B cell (primary cell): Measurements from ENCODE around the gene EPRS1. TPM values are rescaled to one million over a fixed set of nuclear protein-coding genes. Genes with fewer than 3 reads are reported as not detected.

Experiments
- ATAC-seq: fragments of 200-7000 bp; cut with Tn5 transposase; one replicate; pipeline ENCODE4 v1.10.0; 2021; ENCODE audit warnings: low read depth, mild to moderate bottlenecking, moderate number of reproducible peaks, moderate library complexity
- CTCF ChIA-PET: fragments of 350-600 bp; sonication (Branson Sonifier 250); formaldehyde crosslinking; loops from one replicate; lab custom pipeline; 2021; ENCODE audit warnings: antibody characterized with exemption, inconsistent platforms; lab: Charles Lee
- POLR2A ChIA-PET: fragments of 350-600 bp; sonication (Branson Sonifier 250); formaldehyde crosslinking; loops from one replicate; lab custom pipeline; 2021; ENCODE audit warnings: antibody characterized with exemption; lab: Charles Lee
- DNase-seq: peaks from one replicate; pipeline ENCODE4 v3.0.0; 2013
- H2AFZ ChIP-seq: 2 replicates; pipeline ENCODE4 v1.6.1; 2012; ENCODE audit warnings: mild to moderate bottlenecking, low read depth, low read length; ENCODE audit not compliant: insufficient read depth, poor library complexity, severe bottlenecking
- H3K27ac ChIP-seq, 2 donors: 1 replicate in 1 of 2; 2 replicates in 1 of 2; pipeline ENCODE4 v1.5.1; 2012 to 2013; ENCODE audit warnings: low read length in 2 of 2, mild to moderate bottlenecking in 2 of 2, moderate library complexity in 1 of 2
- H3K27me3 ChIP-seq, 4 experiments: fragments of 200-600 bp in 1 of 4; sonication (generic) in 1 of 4; replicated peaks in 1 of 4; 1 replicate in 2 of 4; 2 replicates in 2 of 4; pipeline versions ENCODE4 v1.6.1 to v1.7.0; 2013 to 2016; ENCODE audit warnings: low read length in 3 of 4, mild to moderate bottlenecking in 2 of 4, mixed read lengths in 1 of 4, moderate library complexity in 1 of 4; ENCODE audit not compliant: insufficient read depth in 4 of 4, control insufficient read depth in 3 of 4; ENCODE audit errors: control extremely low read depth in 1 of 4
- H3K36me3 ChIP-seq, 2 experiments: replicated peaks in 1 of 2; 1 replicate in 1 of 2; 2 replicates in 1 of 2; pipeline versions ENCODE4 v1.6.1 to v1.7.1; 2013; ENCODE audit warnings: low read length in 1 of 2; ENCODE audit not compliant: insufficient read depth in 2 of 2, control insufficient read depth in 1 of 2; ENCODE audit errors: control extremely low read depth in 1 of 2, extremely low read depth in 1 of 2
- H3K4me1 ChIP-seq, 2 donors: fragments of 200-600 bp in 1 of 2; sonication (generic) in 1 of 2; 1 replicate in 1 of 2; 2 replicates in 1 of 2; pipeline versions ENCODE4 v1.5.1 to v1.6.1; 2013 to 2017; ENCODE audit warnings: low read length in 2 of 2; ENCODE audit not compliant: control insufficient read depth in 2 of 2, insufficient read depth in 2 of 2
- H3K4me2 ChIP-seq: replicated peaks from 2 replicates; pipeline ENCODE3; 2012; ENCODE audit warnings: mild to moderate bottlenecking, low read depth, low read length; ENCODE audit not compliant: poor library complexity, severe bottlenecking
- H3K4me3 ChIP-seq, 5 experiments: fragments of 200-600 bp in 1 of 5; sonication (generic) in 1 of 5; 1 replicate in 3 of 5; 2 replicates in 2 of 5; pipeline versions ENCODE4 v1.5.1 to v1.7.0; 2011 to 2016; ENCODE audit warnings: low read length in 4 of 5, mild to moderate bottlenecking in 4 of 5, low read depth in 2 of 5, control low read depth in 1 of 5, moderate library complexity in 1 of 5; ENCODE audit not compliant: insufficient read depth in 1 of 5; ENCODE audit errors: control extremely low read depth in 1 of 5, extremely low read depth in 1 of 5
- H3K79me2 ChIP-seq: fragments of 200-600 bp; sonication (generic); one replicate; pipeline ENCODE4 v1.6.0; 2016; ENCODE audit warnings: low read length; ENCODE audit not compliant: control insufficient read depth, insufficient read depth
- H3K9ac ChIP-seq: fragments of 200-600 bp; sonication (generic); 2 replicates; pipeline ENCODE4 v1.6.1; 2017; ENCODE audit warnings: mild to moderate bottlenecking, low read length, moderate library complexity
- H3K9me3 ChIP-seq, 3 donors: one replicate each; pipeline versions ENCODE4 v1.6.1 to v1.7.1; 2013; ENCODE audit warnings: low read length in 2 of 3; ENCODE audit not compliant: control insufficient read depth in 2 of 3, insufficient read depth in 1 of 3; ENCODE audit errors: control extremely low read depth in 1 of 3
- H4K20me1 ChIP-seq: 2 replicates; pipeline ENCODE4 v1.6.0; 2012; ENCODE audit warnings: mild to moderate bottlenecking, low read length; ENCODE audit not compliant: insufficient read depth, control insufficient read depth, poor library complexity, severe bottlenecking
- H3K27ac Mint-ChIP-seq: one replicate; pipeline ENCODE4 v1.8.0; 2021; ENCODE audit warnings: mixed read lengths
- H3K27me3 Mint-ChIP-seq: one replicate; pipeline ENCODE4 v1.8.0; 2021; ENCODE audit warnings: mixed read lengths
- H3K4me1 Mint-ChIP-seq: one replicate; pipeline ENCODE4 v1.8.0; 2021; ENCODE audit warnings: mixed read lengths
- H3K4me3 Mint-ChIP-seq: one replicate; pipeline ENCODE4 v1.8.0; 2021; ENCODE audit warnings: mixed read lengths
- H3K9me3 Mint-ChIP-seq: one replicate; pipeline ENCODE4 v1.8.0; 2022; ENCODE audit warnings: mixed read lengths; ENCODE audit not compliant: insufficient read depth
- CTCF ChIP-seq: fragments of 200-600 bp; IDR thresholded peaks from one replicate; pipeline ENCODE4 v1.8.0; 2022; ENCODE audit warnings: antibody characterized with exemption, mild to moderate bottlenecking
- EZH2 ChIP-seq: IDR thresholded peaks from 2 replicates; pipeline ENCODE4 v1.6.1; 2012; ENCODE audit warnings: borderline replicate concordance, low read depth, mild to moderate bottlenecking, moderate library complexity, low read length; ENCODE audit not compliant: insufficient read depth, poor library complexity, severe bottlenecking
- WGBS: methylation state at CpG from one replicate; pipeline ENCODE4 v1.1.5; 2013; ENCODE audit warnings: missing lambda C conversion rate; ENCODE audit not compliant: insufficient coverage; 5-methylcytosine and 5-hydroxymethylcytosine counted together
- intact Hi-C: fragments of 100-400 bp; cut with micrococcal nuclease; formaldehyde crosslinking; loops from one replicate; pipeline ENCODE4 v1.10.0; 2022
- polyA plus RNA-seq: library from polyadenylated mRNA; depleted of rRNA; stranded (reverse); fragments of >200 nt; gene quantifications from 2 replicates; pipeline ENCODE4 v1.2.3, GENCODE V29; 2012
- total RNA-seq, 2 donors: library from RNA; stranded (reverse); fragments of 120-200 nt in 1 of 2; gene quantifications; 1 replicate in 1 of 2; 2 replicates in 1 of 2; pipeline versions ENCODE4 v1.2.3 to v1.2.4, GENCODE V29; 2013 to 2022

EPRS1 gene
- total and polyA plus RNA-seq, 2 donors (not counting 1 experiment from before 2014, with no cell fraction given) = 17.3 to 61.7 TPM

- H3K36me3 ChIP-seq = peaks cover 21 to 55% of the 10 kb centered on the region in 2 experiments
- no peak overlapping the region for H3K27ac ChIP-seq
- ChIA-PET CTCF (no interaction called here), POLR2A (no interaction called here)
- intact Hi-C loops = no loop called here
- Mint-ChIP-seq H3K27ac (no peak overlapping the region), H3K9me3 (no peaks in the 10 kb centered on the region), H3K27me3 (no peaks in the 10 kb centered on the region), H3K4me3 (no peak overlapping the region), H3K4me1 (no peaks in the 10 kb centered on the region)
- TF ChIP-seq EZH2 = no peak
- TF ChIP-seq CTCF = no peak
- no peak overlapping the region for H3K4me3 ChIP-seq
- no peak for ATAC-seq
- no peak overlapping the region for H3K9ac ChIP-seq
- WGBS = 100% methylated on average over 1 of the region's 3 CpGs
- no peaks in the 10 kb centered on the region for H3K4me1 ChIP-seq
- no peak overlapping the region for H2AFZ ChIP-seq
- H4K20me1 ChIP-seq = no peaks in the 10 kb centered on the region
- no peak overlapping the region for H3K4me2 ChIP-seq
- H3K27me3 ChIP-seq = no peaks in the 10 kb centered on the region
- DNase-seq = no peak
- H3K79me2 ChIP-seq = no peaks in the 10 kb centered on the region
- no peaks in the 10 kb centered on the region for H3K9me3 ChIP-seq
Observed at GRCh38 chr1:220067269-220068204, 21.2 kb upstream of the EPRS1 start.

- H3K27ac Mint-ChIP-seq = no peak overlapping the region
- no peaks in the 10 kb centered on the region for H4K20me1 ChIP-seq
- no peaks in the 10 kb centered on the region for H3K9me3 ChIP-seq
- no peak for ATAC-seq
- WGBS = no CpG with 5 or more reads among the region's 6 CpGs
- H3K27ac ChIP-seq = no peak overlapping the region
- no peaks in the 10 kb centered on the region for H3K9me3 Mint-ChIP-seq
- H3K4me3 Mint-ChIP-seq = no peak overlapping the region
- intact Hi-C loops = no loop called here
- no peaks in the 10 kb centered on the region for H3K4me1 ChIP-seq
- H3K9ac ChIP-seq = no peak overlapping the region
- no peak for TF ChIP-seq EZH2
- TF ChIP-seq CTCF = no peak
- no peaks in the 10 kb centered on the region for H3K27me3 Mint-ChIP-seq
- no peak overlapping the region for H3K4me3 ChIP-seq
- POLR2A ChIA-PET = no interaction called here
- no peak overlapping the region for H2AFZ ChIP-seq
- no peaks in the 10 kb centered on the region for H3K27me3 ChIP-seq
- no peaks in the 10 kb centered on the region for H3K4me1 Mint-ChIP-seq
- DNase-seq = no peak
- H3K36me3 ChIP-seq = peaks cover 25 to 65% of the 10 kb centered on the region in 2 experiments
- CTCF ChIA-PET = no interaction called here
- H3K4me2 ChIP-seq = no peak overlapping the region
- H3K79me2 ChIP-seq = no peaks in the 10 kb centered on the region
Observed at GRCh38 chr1:220062629-220063028, 16.3 kb upstream of the EPRS1 start.
